ENCODE data around the gene MRPL34. TPM values are rescaled to one million over a fixed set of nuclear protein-coding genes. Genes with fewer than 3 reads are reported as not detected.

The MRPL34 gene
- total and polyA plus RNA-seq, 9 of the 15 experiments (the other 6 are each of a cell fraction or from before 2014, with no cell fraction given) = 11.5 to 256 (median 72.5) TPM

- TF ChIP-seq CLOCK (CRISPR knock-in tag; IDR thresholded peaks at IDR 0.05; ENCODE audit: borderline replicate concordance) (no peak), TAL1 (IDR thresholded peaks at IDR 0.05) (no peak), HDAC2 (IDR thresholded peaks at IDR 0.05) (peak; percentile 74; the same call in 1 of the 2 replicates), ZNF449 (CRISPR knock-in tag; IDR thresholded peaks at IDR 0.05) (no peak), TSC22D4 (tag; IDR thresholded peaks at IDR 0.05) (no peak), CBX3 (IDR thresholded peaks at IDR 0.05; ENCODE audit: borderline replicate concordance in 1 of 2, low read length in 2 of 2) (peak in 1 of 2 experiments; percentile 51; a peak in 2 of 3 replicates), RCOR1 (IDR thresholded peaks at IDR 0.05; ENCODE audit: borderline replicate concordance in 1 of 2, low read depth in 2 of 2, low read length in 2 of 2) (peak in 1 of 2 experiments; percentile 67; a peak in 2 of 4 replicates), ZBTB8A (IDR thresholded peaks at IDR 0.05; ENCODE audit: partially characterized antibody) (no peak), ZNF785 (CRISPR knock-in tag; IDR thresholded peaks at IDR 0.05) (no peak), NBN (IDR thresholded peaks at IDR 0.05; ENCODE audit: low read depth) (peak; percentile 80), NRF1 (conservative IDR thresholded peaks at IDR 0.05 in 1 of 2, IDR thresholded peaks at IDR 0.05 in 1 of 2) (peak; percentile 90 to 91), ZNF609 (CRISPR knock-in tag; IDR thresholded peaks at IDR 0.05; ENCODE audit: borderline replicate concordance) (no peak), BRD9 (IDR thresholded peaks at IDR 0.05; ENCODE audit: low read depth, partially characterized antibody) (peak; percentile 90), ZNF324 (CRISPR knock-in tag; IDR thresholded peaks at IDR 0.05) (no peak), ZNF695 (CRISPR knock-in tag; IDR thresholded peaks at IDR 0.05) (no peak), ZC3H4 (CRISPR knock-in tag; IDR thresholded peaks at IDR 0.05; ENCODE audit: borderline replicate concordance) (no peak), LCOR (CRISPR knock-in tag; IDR thresholded peaks at IDR 0.05) (no peak), YY1 (IDR thresholded peaks at IDR 0.05; ENCODE audit: borderline replicate concordance in 1 of 3, control insufficient read depth in 1 of 3, extremely low read depth in 1 of 3, insufficient read depth in 3 of 3, insufficient read length in 1 of 3, insufficient replicate concordance in 2 of 3, low read depth in 1 of 3, low read length in 2 of 3) (peak in 2 of 3 experiments; percentile 66 to 84)
Measured at GRCh38 chr19:17292301-17293074, 13.2 kb upstream of the MRPL34 start (continued).

Measured in K562 (cell line).